HepG2 (cell line): ENCODE results near the gene CASKIN1. TPM values are rescaled to one million over a fixed set of nuclear protein-coding genes. Genes with fewer than 3 reads are reported as not detected.

Experiments
- BRD4 ChIP-seq: sonication (generic); formaldehyde crosslinking; IDR thresholded peaks from 2 replicates; pipeline ENCODE4 v1.4.0; 2020; ENCODE audit warnings: missing genetic modification reagents
- IKZF1 ChIP-seq: fragments of 450-650 bp; IDR thresholded peaks from 2 replicates; pipeline ENCODE4 v1.7.1; 2016
- KAT8 ChIP-seq: IDR thresholded peaks from 2 replicates; pipeline ENCODE4 v1.6.1; 2016; ENCODE audit warnings: missing genetic modification reagents, missing compliant biosample characterization
- KLF6 ChIP-seq: IDR thresholded peaks from 2 replicates; pipeline ENCODE4 v1.8.0; 2016; ENCODE audit warnings: missing biosample characterization, missing genetic modification reagents
- MIER3 ChIP-seq: IDR thresholded peaks from 2 replicates; pipeline ENCODE4 v1.6.1; 2016; ENCODE audit warnings: missing compliant biosample characterization, borderline replicate concordance
- MTA3 ChIP-seq: sonication (generic); formaldehyde crosslinking; IDR thresholded peaks from 2 replicates; pipeline ENCODE4 v1.4.0; 2020; ENCODE audit warnings: missing genetic modification reagents
- NKX3-1 ChIP-seq: sonication (generic); formaldehyde crosslinking; IDR thresholded peaks from 2 replicates; pipeline ENCODE4 v1.5.0; 2020; ENCODE audit warnings: missing genetic modification reagents
- PITX1 ChIP-seq: sonication (generic); formaldehyde crosslinking; IDR thresholded peaks from 2 replicates; pipeline ENCODE4 v1.5.1; 2020; ENCODE audit warnings: mild to moderate bottlenecking, missing genetic modification reagents
- PLRG1 ChIP-seq: fragments of 450-650 bp; conservative IDR thresholded peaks from 2 replicates; pipeline ENCODE4 v1.6.1; 2016
- RBM22 ChIP-seq: fragments of 200-400 bp; formaldehyde crosslinking; optimal IDR thresholded peaks from 2 replicates; pipeline ENCODE3; 2017; ENCODE audit warnings: mild to moderate bottlenecking, low read length, moderate library complexity
- RNF2 ChIP-seq: fragments of 450-650 bp; conservative IDR thresholded peaks from 2 replicates; pipeline ENCODE4 v1.6.1; 2016; ENCODE audit warnings: low read depth
- YEATS4 ChIP-seq: sonication (generic); formaldehyde crosslinking; IDR thresholded peaks from 2 replicates; pipeline ENCODE4 v1.4.0; 2020; ENCODE audit warnings: missing genetic modification reagents, borderline replicate concordance
- ZNF10 ChIP-seq: sonication (generic); formaldehyde crosslinking; IDR thresholded peaks from 2 replicates; pipeline ENCODE4 v1.4.0; 2020; ENCODE audit warnings: mild to moderate bottlenecking, low read depth, missing genetic modification reagents, borderline replicate concordance
- ZNF652 ChIP-seq: IDR thresholded peaks from 2 replicates; pipeline ENCODE4 v1.6.1; 2016; ENCODE audit warnings: low read depth, borderline replicate concordance
- ZNF746 ChIP-seq: sonication (generic); formaldehyde crosslinking; IDR thresholded peaks from 2 replicates; pipeline ENCODE4 v1.8.0; 2022; ENCODE audit warnings: mild to moderate bottlenecking, missing genetic modification reagents
- ZNF780A ChIP-seq: sonication (generic); formaldehyde crosslinking; IDR thresholded peaks from 2 replicates; pipeline ENCODE4 v1.8.0; 2022; ENCODE audit warnings: mild to moderate bottlenecking, missing genetic modification reagents, moderate library complexity
- ZNF878 ChIP-seq: sonication (generic); formaldehyde crosslinking; IDR thresholded peaks from 2 replicates; pipeline ENCODE4 v1.8.1; 2023; ENCODE audit warnings: mild to moderate bottlenecking, missing genetic modification reagents, moderate library complexity
- polyA plus RNA-seq, 8 experiments: library from polyadenylated mRNA; depleted of rRNA in 3 of 8; stranded (reverse) in 7 of 8; unstranded in 1 of 8; fragments of >200 nt; fragmentation: Illumina TruSeq in 4 of 8; extraction: Trizol in 4 of 8; gene quantifications; 2 replicates each; pipeline versions ENCODE4 v1.2.1 to v1.2.3, GENCODE V29; 2011 to 2016; ENCODE audit warnings: low read depth in 4 of 8, missing spikeins in 1 of 8, mixed read lengths in 1 of 8; ENCODE audit not compliant: insufficient read depth in 1 of 8
- total RNA-seq, 5 experiments: library from RNA; depleted of rRNA; stranded (reverse); fragments of >200 nt; fragmentation: Illumina TruSeq; extraction: Trizol; gene quantifications; 2 replicates each; pipeline ENCODE4 v1.2.3, GENCODE V29; 2016; ENCODE audit warnings: low read depth in 1 of 5
- TF ChIP-seq, protein P1 (sequence below): IDR thresholded peaks from 2 replicates; pipeline ENCODE4 v1.4.0; 2020; ENCODE audit warnings: mild to moderate bottlenecking, missing genetic modification reagents
- TF ChIP-seq, protein P2 (sequence below): sonication (generic); formaldehyde crosslinking; IDR thresholded peaks from 2 replicates; pipeline ENCODE4 v1.5.1; 2020; ENCODE audit warnings: mild to moderate bottlenecking, missing genetic modification reagents, moderate library complexity
- TF ChIP-seq, protein P3 (sequence below): sonication (generic); formaldehyde crosslinking; IDR thresholded peaks from 2 replicates; pipeline ENCODE4 v1.4.0; 2020; ENCODE audit warnings: mild to moderate bottlenecking, missing genetic modification reagents
- TF ChIP-seq, protein P4 (sequence below): IDR thresholded peaks from 2 replicates; pipeline ENCODE4 v1.6.1; 2016; ENCODE audit warnings: low read depth, control low read depth

Gene CASKIN1
- total and polyA plus RNA-seq, 2 of the 13 experiments (the other 11 are each of a cell fraction or from before 2014, with no cell fraction given): 1.2 to 2.2 TPM

DNA sequence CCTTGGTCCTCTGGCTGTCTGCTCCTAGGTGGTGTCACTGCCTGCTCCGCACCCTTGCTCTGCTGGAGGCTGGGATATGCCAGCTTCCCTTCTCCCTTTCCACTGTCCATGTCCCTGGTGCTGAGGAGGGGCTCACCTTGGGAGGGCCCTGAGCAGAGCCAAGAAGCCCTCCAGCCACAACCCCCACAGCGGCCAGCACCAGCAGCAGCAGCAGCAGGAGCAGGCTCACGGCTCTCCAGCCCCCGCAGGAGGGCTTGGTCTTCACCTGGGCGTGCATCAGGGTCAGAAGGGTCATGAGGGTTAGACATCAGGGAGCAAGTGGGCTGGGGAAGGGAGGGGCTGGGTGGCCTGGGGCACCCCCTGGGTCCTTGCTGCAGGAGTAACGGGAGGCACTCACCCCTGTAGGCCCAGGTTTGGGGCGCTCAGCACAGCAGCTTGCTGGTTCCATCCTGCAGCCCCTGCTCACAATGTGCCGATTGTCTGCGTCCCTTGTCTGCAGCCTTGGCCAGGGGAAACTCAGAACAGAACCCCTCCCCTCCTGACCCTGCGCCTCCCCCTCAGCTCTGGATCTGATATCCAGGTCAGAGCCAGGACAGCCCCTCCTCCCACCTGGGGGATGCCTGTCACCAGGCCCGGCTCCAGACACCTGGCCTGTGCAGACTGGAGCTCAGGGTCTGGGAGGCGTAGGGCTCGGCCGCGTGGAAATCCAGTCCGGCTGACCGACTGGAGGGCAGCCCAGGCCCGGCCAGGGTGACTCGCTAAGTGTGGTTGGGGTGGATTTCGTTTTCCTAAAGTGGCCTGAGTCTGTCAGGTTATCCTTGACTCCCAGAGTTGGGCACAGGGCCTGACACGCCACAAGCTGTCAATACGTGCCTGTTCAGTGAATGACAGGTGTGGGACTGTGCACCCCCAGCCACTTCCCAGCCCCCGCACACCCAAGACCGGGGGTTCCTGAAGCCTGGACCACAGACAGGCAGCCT is 14.3 kb upstream of the CASKIN1 start, which contains the start of gene BRICD5 (continued):
- TF ChIP-seq, protein P1, sequence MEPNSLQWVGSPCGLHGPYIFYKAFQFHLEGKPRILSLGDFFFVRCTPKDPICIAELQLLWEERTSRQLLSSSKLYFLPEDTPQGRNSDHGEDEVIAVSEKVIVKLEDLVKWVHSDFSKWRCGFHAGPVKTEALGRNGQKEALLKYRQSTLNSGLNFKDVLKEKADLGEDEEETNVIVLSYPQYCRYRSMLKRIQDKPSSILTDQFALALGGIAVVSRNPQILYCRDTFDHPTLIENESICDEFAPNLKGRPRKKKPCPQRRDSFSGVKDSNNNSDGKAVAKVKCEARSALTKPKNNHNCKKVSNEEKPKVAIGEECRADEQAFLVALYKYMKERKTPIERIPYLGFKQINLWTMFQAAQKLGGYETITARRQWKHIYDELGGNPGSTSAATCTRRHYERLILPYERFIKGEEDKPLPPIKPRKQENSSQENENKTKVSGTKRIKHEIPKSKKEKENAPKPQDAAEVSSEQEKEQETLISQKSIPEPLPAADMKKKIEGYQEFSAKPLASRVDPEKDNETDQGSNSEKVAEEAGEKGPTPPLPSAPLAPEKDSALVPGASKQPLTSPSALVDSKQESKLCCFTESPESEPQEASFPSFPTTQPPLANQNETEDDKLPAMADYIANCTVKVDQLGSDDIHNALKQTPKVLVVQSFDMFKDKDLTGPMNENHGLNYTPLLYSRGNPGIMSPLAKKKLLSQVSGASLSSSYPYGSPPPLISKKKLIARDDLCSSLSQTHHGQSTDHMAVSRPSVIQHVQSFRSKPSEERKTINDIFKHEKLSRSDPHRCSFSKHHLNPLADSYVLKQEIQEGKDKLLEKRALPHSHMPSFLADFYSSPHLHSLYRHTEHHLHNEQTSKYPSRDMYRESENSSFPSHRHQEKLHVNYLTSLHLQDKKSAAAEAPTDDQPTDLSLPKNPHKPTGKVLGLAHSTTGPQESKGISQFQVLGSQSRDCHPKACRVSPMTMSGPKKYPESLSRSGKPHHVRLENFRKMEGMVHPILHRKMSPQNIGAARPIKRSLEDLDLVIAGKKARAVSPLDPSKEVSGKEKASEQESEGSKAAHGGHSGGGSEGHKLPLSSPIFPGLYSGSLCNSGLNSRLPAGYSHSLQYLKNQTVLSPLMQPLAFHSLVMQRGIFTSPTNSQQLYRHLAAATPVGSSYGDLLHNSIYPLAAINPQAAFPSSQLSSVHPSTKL (CRISPR knock-in tag): no peak
- TF ChIP-seq ZNF10 (CRISPR knock-in tag) (no peak), ZNF878 (CRISPR knock-in tag) (no peak), ZNF746 (CRISPR knock-in tag) (no peak), ZNF780A (CRISPR knock-in tag) (no peak), IKZF1 (no peak), RBM22 (peak; percentile 12), PLRG1 (no peak), NKX3-1 (CRISPR knock-in tag) (no peak), ZNF652 (CRISPR knock-in tag) (no peak), RNF2 (no peak), KLF6 (CRISPR knock-in tag) (no peak), MTA3 (CRISPR knock-in tag) (no peak), BRD4 (CRISPR knock-in tag) (no peak), YEATS4 (CRISPR knock-in tag) (no peak), MIER3 (CRISPR knock-in tag) (no peak), KAT8 (CRISPR knock-in tag) (no peak), PITX1 (CRISPR knock-in tag) (no peak; the same call in 1 of the 2 replicates)
- TF ChIP-seq, protein P2, sequence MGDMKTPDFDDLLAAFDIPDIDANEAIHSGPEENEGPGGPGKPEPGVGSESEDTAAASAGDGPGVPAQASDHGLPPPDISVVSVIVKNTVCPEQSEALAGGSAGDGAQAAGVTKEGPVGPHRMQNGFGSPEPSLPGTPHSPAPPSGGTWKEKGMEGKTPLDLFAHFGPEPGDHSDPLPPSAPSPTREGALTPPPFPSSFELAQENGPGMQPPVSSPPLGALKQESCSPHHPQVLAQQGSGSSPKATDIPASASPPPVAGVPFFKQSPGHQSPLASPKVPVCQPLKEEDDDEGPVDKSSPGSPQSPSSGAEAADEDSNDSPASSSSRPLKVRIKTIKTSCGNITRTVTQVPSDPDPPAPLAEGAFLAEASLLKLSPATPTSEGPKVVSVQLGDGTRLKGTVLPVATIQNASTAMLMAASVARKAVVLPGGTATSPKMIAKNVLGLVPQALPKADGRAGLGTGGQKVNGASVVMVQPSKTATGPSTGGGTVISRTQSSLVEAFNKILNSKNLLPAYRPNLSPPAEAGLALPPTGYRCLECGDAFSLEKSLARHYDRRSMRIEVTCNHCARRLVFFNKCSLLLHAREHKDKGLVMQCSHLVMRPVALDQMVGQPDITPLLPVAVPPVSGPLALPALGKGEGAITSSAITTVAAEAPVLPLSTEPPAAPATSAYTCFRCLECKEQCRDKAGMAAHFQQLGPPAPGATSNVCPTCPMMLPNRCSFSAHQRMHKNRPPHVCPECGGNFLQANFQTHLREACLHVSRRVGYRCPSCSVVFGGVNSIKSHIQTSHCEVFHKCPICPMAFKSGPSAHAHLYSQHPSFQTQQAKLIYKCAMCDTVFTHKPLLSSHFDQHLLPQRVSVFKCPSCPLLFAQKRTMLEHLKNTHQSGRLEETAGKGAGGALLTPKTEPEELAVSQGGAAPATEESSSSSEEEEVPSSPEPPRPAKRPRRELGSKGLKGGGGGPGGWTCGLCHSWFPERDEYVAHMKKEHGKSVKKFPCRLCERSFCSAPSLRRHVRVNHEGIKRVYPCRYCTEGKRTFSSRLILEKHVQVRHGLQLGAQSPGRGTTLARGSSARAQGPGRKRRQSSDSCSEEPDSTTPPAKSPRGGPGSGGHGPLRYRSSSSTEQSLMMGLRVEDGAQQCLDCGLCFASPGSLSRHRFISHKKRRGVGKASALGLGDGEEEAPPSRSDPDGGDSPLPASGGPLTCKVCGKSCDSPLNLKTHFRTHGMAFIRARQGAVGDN: peak; percentile 60
- TF ChIP-seq, protein P3, sequence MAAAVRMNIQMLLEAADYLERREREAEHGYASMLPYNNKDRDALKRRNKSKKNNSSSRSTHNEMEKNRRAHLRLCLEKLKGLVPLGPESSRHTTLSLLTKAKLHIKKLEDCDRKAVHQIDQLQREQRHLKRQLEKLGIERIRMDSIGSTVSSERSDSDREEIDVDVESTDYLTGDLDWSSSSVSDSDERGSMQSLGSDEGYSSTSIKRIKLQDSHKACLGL (CRISPR knock-in tag): no peak
- TF ChIP-seq, protein P4, sequence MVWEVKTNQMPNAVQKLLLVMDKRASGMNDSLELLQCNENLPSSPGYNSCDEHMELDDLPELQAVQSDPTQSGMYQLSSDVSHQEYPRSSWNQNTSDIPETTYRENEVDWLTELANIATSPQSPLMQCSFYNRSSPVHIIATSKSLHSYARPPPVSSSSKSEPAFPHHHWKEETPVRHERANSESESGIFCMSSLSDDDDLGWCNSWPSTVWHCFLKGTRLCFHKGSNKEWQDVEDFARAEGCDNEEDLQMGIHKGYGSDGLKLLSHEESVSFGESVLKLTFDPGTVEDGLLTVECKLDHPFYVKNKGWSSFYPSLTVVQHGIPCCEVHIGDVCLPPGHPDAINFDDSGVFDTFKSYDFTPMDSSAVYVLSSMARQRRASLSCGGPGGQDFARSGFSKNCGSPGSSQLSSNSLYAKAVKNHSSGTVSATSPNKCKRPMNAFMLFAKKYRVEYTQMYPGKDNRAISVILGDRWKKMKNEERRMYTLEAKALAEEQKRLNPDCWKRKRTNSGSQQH (CRISPR knock-in tag): no peak
